Stimulated activated CD4-positive, alpha-beta T cell treated with anti-CD3 and anti-CD28 coated beads, Interleukin-12 subunit alpha, Interleukin-12 subunit beta, amount 100 ng/mL, for 48 hours (primary cell): ENCODE data around the gene HNF4A.

Experiments used
- DNase-seq, 3 donors: peaks; one replicate each; pipeline ENCODE4 v3.0.0-alpha.2; 2020; ENCODE audit warnings: low read depth in 2 of 3, low spot score in 1 of 3

The HNF4A gene

DNA sequence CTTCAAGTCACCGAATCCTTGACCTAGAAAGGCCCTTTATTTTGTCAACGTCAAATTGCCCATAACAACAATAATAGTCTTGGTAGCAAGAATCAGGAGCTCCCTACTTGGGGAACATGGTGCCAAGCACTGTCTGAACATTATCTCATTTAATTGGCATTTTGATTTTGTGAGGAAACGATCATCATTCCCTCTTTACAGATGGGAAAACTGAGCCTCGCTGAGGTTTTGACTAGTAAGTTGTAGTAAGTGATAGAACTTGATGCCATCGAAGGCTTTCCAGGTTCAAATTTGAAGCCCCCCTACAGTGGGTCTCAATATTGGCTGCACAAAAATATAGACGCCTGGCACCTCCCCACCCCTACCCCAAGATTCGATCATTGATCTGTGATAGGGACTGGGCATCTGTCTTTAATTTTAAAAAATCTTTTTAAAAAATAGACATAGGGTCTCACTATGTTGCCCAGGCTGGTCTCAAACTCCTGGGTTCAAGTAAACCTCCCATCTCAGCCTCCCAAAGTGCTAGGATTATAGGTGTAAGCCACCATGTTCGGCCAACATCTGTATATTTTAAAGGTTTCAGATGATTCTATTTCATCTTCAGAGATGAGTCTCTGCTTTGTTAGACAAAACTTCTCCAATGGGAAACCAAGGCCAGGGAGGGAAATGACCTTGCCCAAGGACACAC is 36.7 kb downstream of the HNF4A start:
- no peak for DNase-seq

DNA sequence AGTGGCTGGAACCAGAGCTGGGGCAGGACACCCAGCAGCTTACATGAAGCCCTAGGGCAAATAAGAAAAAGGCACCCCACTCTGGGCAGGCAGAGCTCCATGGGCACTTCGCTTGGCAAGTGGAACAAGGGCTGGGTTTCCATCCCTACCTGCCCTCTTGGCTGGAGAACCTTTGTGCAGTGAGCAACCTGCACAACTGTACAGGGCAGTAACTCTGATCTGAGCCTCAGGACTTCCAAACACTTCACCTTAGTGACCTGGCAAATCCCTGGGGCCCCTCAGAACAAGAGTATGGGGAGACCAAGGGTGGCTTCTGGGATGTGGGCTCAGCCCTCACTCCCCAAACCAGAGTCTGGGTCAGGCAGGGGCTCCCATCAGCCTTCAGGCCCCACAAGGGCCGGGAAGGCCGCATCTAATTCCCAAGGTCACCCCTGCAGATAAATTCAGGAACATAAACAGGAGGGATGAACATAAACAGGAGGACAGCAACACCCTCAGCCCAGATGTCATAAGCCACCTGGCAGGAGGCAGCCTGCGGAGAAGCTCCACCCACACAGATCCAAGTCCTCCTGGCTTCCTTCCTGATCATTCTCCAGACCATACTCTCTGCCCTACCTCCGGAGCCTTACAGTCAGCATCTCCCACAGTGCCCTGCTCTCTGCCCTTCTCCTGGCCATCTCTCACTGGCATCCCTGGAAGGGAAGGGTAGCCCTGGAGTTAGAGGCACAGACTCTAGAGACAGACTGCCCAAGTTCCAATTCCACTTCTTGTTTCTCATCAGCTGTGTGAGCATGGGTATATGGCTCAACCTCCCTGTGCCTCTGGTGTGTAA is 37.5 kb downstream of the HNF4A start:
- no peak for DNase-seq

DNA sequence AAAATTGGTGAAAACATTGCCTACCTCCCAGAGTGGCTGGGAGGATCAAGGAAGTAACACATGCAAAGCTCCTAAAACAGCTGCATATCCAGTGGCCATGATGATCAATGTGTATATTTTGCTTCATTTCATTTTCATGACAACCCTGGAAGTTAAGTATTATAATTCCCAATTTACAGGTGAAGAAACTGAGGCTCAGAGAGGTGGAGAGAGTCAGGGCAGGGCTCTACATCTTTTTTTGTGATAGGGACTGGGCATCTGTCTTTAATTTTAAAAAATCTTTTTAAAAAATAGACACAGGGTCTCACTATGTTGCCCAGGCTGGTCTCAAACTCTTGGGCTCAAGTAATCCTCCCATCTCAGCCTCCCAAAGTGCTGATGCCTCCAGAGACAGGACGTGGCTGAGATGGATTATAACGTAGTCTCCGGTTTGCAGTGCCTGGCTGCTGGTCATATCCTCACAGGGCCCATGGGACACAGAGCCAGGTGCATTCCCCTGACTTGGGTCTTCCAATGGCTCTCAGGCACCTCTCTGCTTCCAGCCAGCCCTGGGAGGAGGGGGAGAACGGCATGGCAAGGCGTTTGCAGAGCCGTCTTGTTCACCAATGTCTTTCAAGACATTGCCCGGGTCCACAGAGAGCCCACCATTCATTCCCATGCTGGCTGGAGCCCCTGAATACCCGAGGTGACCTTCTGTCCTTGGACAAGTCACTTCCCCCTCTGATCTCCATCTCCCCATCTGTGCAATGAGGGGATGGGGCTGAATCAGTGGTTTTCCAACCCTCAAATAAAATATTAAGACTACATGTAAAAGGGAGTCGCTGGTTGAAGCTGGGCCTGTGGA is 38.3 kb downstream of the HNF4A start:
- DNase-seq = no peak

DNA sequence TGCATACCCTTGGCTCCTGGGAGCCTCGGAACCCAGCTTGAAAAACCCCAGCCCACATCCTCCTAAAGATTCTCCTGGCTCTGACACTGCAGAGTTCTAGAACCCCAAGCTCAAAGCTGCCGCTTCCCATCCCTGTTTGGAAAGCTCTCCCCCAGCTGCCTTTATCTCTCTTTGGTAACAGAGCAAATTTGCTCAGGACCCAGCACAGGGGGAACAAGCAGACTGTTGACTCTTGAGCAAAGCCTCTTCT is 38.9 kb downstream of the HNF4A start:
- no peak for DNase-seq

DNA sequence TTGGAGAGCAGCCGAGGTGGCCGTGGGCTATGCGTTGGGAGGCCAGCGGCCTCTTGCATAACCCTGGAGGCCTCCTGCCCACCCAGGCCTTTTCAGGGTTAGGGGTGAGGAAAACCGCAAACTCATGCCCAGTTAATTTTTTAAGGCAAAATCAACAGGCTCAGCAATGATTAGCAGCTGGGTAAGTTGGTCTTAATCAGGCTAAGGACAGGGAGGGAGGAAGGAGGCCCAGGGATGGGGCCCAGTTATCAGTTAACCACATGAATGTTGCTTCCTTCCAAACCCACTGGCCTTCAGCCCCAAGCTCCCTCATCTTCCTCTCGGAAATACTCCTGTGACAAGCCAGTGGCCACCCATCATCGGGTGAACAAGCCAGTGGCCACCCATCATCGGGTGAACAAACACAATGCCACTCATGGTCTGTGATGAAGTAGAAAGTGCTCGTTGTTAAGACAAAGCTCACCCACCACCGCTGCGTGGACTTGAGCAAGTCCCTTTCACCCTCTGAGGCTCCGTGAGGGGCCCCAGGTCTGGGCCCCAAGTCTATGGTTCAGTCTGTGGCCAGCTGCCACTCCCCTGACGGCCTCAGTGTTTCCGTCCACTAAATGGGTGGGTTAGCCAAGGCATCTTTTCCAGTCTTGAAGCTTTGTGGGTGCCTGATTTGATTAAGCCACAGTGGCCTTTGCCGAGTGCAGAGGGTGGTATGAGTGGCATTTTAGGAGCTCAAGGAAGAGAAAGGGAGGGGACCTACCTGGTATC is 39.4 kb downstream of the HNF4A start:
- no peak for DNase-seq

DNA sequence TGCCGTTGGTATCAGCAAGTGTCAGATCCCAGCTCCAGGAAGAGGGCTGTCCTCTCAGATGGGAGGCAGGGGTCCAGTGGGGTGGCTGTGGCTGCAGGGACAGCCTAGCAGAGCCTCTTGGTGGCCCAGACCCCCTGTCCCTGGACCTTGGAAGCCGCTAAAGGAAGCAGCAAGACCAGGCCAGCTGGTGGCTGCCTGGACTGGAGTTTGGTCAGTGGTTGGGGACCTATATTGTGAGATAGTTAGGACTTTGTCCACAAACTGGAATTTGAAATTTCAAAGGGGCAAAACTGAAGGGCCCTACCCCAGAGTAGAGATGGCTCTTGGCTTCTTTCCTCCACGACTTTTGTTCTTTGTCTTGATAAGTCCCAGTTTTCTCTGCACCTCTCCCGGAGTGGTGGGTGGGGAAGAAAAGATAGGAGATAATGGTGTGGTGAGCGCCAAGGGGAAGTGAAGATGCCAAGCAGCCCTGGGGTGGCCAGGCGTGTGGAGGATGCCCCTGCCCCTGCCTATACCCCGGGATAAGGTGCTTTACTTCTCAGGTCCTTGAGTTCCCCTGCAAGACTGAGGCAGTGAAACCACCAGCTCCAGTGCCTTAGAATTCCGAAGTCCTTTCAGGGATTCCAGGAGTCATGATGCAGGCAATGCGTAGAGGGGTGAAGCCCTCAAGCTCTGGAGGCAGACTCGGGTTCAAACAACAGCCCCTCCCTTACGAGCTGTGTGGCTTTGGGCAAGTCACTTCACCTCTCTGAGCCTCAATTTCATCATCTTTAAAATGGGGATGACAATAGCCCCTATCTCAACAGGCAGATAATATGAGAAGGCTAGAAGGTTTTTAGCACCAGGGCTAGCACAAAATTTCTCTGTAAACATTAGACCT is 40.2 kb downstream of the HNF4A start:
- no peak for DNase-seq

DNA sequence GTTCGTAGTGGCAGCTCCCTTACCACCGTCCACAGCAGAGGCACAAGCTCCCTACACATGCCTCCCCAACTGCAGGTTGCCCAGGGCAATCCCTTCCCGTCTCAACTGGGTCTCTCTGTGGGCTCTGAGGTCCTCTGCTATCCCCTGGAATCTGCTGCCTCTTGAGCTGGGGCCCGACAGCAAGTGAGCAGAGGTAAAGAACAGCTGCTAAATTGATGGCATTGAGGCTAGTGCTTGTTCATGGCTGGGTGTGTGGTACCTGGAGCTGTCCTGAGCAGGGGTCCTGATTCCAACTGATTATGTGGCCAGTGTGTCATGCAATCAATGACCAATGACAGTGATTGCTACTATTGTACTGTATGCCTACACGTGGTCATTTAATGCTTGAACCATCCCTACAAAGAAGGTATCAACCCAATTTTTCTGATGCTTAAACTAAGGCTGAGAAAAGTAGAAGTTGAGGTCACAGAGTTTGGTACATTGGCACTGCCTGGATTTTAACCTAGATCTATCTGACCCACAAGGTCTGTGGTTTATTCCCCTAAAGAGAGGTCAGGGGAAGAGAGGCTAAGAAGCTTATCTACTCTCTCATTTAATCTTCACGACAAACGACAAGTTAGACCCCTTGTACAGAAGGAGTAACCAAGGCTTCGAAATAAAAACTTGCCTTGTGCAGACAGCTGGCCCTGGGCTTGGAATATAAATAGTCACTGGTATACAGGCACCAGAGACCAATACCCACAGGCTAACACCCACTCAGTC is 41.1 kb downstream of the HNF4A start:
- DNase-seq = no peak

DNA sequence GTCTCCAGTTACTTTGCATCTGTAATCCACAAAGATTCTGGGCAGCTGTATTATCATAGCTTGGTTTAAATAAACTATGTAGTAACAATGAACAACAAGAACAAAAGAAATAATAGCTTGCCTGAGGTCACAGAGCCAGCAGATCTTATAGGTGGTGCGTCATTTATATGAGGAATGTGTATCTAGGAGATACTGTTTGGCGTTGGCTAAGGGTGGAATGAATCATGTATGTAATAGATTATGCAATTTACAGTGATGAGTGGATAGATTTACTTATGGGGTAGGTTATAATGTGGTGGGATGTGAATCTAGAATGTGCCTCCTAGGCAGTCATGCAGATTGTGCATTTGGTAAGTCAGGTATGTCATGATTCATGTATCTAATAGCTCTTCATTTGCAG is 42.8 kb downstream of the HNF4A start:
- DNase-seq = no peak

DNA sequence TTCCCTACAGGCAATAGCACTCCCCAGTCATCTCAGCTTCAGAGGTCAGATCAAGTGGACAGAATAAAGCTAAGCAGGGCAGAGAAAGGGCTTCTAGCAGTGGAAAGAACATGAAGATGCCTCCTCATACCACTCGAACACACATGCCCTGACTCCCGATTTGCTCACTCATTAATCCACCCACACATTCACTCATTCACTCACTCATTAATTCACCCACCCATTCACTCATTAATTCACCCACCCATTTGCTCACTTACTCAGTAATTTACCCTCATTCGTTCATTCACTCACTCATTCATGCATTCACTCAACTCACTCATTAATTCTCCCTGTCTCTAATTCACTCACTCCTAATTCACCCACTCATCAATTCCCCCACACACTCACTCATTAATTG is 43.9 kb downstream of the HNF4A start:
- DNase-seq = no peak

DNA sequence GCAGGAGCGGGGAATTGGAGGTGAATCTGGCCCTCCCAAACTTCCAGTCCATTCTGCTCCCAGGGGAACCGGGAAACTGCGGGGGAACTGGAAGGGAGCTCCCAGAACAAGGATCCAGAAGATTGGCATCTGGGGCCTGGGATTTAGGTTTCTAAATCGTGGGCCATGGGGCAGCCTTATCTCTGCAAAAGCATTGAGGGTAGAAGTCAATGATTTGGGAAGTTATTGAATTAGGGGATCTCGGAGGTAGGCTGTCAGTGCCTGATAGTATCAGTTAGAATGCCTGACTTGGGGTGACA is 45.1 kb downstream of the HNF4A start:
- DNase-seq = no peak

DNA sequence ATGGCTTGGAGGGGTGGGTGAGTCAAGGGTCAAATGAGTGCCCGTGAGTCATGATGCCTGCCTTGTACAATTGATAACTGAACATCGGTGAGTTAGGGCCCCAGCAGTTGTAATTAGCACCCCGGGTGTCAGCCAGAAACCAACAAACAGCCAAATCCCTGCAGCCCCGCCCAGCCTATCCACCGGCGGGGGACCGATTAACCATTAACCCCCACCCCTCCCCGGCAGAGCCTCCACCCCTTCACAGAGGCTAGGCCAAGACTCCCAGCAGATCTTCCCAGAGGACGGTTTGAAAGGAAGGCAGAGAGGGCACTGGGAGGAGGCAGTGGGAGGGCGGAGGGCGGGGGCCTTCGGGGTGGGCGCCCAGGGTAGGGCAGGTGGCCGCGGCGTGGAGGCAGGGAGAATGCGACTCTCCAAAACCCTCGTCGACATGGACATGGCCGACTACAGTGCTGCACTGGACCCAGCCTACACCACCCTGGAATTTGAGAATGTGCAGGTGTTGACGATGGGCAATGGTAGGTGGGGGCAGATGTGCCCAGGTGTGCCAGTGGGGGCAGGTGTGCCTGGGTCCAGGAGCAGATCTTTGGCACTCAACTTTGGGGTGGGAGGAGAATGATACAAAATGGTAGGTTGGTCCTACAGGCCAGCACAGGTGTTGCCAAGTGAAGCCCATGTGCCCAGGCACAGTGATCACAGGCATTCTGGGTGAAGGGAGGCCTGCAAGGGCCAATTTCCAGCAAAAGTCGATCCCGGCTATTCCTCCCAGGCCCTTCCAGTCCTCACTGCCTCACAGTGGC is 45.7 kb downstream of the HNF4A start:
- DNase-seq = no peak

DNA sequence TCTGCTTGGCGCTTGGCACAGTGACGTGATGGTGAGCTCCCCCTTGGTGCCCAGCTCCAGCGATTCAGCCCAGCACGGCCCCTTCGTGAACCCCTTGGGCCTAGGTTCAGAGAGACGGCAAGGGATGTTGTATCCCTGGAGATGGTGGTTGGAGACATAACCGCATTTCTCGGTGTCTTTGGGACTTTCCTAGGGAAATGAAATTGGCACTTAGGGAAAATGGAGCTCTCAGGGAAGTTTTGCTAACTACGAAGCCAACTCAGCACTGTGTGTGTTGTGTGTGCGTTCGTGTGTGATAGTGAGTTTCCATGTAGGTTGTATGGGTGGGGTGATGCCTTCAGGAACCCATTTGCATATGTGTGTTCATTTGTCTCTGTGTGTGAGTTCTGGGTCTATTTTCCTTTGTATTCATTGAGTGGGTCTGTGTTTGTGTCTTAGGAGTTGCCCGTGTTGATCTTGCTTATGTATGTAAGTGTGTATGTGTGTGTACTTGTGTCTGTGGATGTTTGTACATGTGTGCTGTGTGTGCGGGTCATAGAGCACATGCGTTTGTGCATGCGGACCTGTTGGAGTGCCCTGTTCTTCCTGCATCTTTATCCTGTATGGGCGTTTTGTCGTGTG is 46.4 kb downstream of the HNF4A start:
- DNase-seq = no peak

DNA sequence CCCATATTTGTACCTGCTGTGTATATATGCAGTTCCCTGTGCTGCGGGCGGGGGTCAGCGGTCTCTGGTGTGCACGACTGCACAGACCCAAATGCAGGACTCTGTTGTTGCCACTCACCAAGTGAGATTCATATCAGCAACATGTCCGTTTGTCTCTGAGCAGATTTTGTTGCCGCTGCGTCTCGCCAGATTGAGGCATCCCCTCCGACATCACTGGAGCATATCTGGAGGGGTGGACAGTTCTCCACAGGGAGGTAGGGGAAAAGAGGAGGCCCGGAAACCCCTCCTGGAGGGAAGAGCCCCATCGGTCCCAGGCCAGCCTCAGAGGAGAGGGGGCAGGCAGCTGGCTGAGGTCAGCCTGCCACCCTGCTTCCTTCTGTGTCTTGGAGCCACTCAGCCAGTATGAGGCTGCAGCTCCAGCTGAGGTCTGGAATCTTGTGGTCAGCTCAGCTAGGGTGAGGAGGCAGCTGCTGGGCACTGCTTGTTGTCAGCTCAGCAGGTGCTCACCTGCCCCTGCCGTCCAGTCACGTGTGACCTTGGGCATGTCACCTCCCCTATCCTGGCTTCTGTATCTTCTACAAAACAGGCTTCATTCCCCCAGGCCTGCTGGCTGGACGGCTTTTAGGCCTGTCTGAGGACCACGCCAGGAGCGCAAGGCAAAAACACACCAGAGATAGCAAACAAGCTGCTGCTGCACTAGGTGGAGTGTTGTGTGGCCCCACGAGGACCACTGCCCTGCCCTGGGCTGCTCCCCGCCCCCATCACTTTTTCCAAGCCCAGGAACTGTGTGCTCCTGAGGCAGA is 47.1 kb downstream of the HNF4A start:
- DNase-seq = no peak

DNA sequence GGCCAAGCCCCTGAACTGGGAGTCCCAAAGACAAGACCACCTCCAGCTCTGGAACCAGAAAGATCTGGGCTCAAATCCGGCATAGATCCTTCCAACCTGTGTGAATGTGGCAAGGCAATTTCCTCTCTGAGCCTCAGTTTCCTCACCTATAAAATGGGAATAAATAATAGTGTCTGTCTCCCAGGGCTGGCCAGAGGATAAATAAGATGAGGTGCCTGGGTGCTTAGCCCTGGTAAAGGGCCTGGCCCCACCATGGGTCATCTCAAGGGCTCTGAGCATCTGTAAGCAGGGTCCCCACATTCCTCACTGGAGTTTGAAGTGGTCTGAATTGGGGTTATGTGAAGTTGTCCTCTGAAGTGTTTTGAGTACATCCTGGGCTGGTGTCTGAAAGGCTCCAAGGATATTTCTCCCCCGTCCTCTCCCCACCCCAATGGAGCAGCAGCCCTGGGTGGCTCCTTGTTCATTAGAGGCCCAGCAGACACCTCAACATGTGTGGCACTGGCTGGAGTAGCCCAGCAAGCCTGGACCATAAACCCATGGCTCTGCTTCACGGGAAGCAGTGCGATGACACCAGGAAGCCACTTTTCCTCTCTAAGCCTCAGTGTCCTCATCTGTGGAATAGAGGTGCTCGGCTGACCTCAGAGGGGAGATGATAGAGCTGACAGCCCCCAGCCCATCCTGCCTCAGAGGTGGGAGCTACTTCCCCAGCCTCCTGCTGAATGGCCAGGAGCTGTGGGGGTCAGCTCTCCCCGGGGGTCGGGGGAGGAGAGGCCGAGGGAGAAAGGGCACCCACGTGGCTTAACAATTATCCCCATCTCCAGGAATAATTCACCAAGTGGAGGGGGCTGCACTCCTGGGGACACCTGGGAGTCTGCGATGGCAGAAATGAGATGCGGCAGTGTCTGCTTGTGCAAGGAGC is 48.0 kb downstream of the HNF4A start:
- DNase-seq = no peak

DNA sequence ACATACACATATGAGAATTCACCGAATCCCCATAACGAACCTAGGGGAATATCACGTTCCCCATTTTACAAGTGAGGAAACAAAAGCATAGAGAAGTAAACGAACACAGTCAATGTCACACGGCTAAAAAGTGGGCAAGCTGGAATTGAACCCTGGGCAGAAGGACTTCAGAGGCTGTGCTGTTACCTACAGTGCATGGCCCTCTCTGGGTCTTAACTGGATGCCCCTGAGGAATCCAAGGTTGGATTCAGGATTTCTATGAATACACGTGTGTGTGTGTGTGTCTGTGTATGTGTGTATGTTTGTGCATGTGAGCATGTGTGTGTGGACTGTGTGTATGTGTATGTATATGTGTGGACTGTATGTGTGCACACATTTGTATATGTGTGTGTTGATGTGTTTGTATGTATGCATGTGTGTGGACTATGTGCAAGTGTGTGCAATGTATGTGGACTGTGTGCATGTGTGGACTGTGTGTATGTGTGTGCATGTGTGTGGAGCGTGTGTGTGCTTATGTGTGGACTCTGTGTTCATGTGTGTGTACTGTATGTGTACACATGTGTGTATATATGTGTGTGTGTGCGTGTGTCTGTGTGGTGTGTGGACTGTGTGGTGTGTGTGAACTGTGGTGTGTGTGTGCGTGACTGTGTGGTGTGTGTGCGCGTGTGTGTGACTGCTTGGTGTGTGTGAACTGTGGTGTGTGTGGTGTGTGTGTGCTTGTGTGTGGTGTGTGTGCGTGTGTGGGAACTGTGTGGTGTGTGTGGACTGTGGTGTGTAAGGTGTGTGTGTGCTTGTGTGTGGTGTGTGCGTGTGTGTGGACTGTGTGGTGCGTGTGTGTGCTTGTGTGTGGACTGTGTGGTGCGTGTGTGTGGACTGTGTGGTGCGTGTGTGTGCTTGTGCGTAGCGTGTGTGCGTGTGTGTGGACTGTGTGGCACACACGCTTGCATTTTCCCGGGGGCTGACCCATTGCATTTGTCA is 49.0 kb downstream of the HNF4A start:
- DNase-seq = no peak

DNA sequence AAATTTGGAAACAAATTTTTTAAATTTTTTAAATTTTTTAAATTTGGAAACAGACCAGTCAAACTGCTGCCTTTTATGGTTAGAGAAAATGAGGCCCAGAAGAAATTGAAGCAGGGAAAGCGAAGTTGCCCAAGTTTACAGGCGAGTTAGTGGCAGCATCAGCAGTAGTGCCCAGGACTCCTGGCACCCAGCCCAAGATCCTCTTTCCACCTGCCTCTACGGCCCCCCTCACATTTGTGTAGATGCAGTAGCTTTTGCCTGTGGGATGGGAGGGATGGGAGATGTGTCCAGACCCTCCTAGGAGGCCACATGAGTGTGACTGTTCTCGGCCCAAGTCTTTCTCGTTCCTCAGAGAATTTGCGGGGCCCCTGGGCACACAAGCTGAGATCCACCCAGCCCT is 49.8 kb downstream of the HNF4A start:
- DNase-seq = no peak
